HepG2 (cell line): Measurements from ENCODE around the gene CPSF7. TPM values are rescaled to one million over a fixed set of nuclear protein-coding genes. Genes with fewer than 3 reads are reported as not detected.

ENCODE experiments used
- polyA plus RNA-seq, 8 experiments: library from polyadenylated mRNA; depleted of rRNA in 3 of 8; stranded (reverse) in 7 of 8; unstranded in 1 of 8; fragments of >200 nt; fragmentation: Illumina TruSeq in 4 of 8; extraction: Trizol in 4 of 8; gene quantifications; 2 replicates each; pipeline versions ENCODE4 v1.2.1 to v1.2.3, GENCODE V29; 2011 to 2016; ENCODE audit warnings: low read depth in 4 of 8, missing spikeins in 1 of 8, mixed read lengths in 1 of 8; ENCODE audit not compliant: insufficient read depth in 1 of 8
- small RNA-seq, 3 experiments: library from RNA; depleted of rRNA; stranded (forward); fragments of <200 nt; gene quantifications; one replicate each; pipeline ENCODE3, GENCODE V24; 2012; ENCODE audit warnings: low read depth in 2 of 3, low replicate concordance in 1 of 3; ENCODE audit not compliant: insufficient read length in 3 of 3, insufficient read depth in 2 of 3
- total RNA-seq, 5 experiments: library from RNA; depleted of rRNA; stranded (reverse); fragments of >200 nt; fragmentation: Illumina TruSeq; extraction: Trizol; gene quantifications; 2 replicates each; pipeline ENCODE4 v1.2.3, GENCODE V29; 2016; ENCODE audit warnings: low read depth in 1 of 5

Gene CPSF7
- total and polyA plus RNA-seq, 2 of the 13 experiments (the other 11 are each of a cell fraction or from before 2014, with no cell fraction given): 34.1 to 36.8 TPM

Small RNA genes within 50 kb of the gene (small RNA-seq; reads per million reads assigned to genes)
- 0 reads per million in 3 experiments for gene RN7SL23P

Other genes with a start within 250 kb of the CPSF7 start
- gene PGA3, start 226.5 kb downstream of the CPSF7 start, total RNA-seq (2016; rRNA removed; fragmentation: Illumina TruSeq; extraction: Trizol): not detected in 2 replicates
- gene PGA3, start 226.5 kb downstream of the CPSF7 start, polyA plus RNA-seq (2011; rRNA removed): not detected in 2 replicates
- gene PGA4, start 207.6 kb downstream of the CPSF7 start, total RNA-seq (2016; rRNA removed; fragmentation: Illumina TruSeq; extraction: Trizol): not detected in 2 replicates
- gene PGA4, start 207.6 kb downstream of the CPSF7 start, polyA plus RNA-seq (2011; rRNA removed): not detected in 2 replicates
- not detected in 2 replicates for gene PGA5, start 188.8 kb downstream of the CPSF7 start, total RNA-seq (2016; rRNA removed; fragmentation: Illumina TruSeq; extraction: Trizol)
- not detected in 2 replicates for gene PGA5, start 188.8 kb downstream of the CPSF7 start, polyA plus RNA-seq (2011; rRNA removed)
- gene VWCE, start 134.7 kb downstream of the CPSF7 start, total RNA-seq (2016; rRNA removed; fragmentation: Illumina TruSeq; extraction: Trizol): 10.4 and 27.6 TPM in 2 replicates
- 58.3 and 59.7 TPM in 2 replicates for gene VWCE, start 134.7 kb downstream of the CPSF7 start, polyA plus RNA-seq (2011; rRNA removed)
- 266 and 292 TPM in 2 replicates for gene DDB1, start 96.9 kb downstream of the CPSF7 start, total RNA-seq (2016; rRNA removed; fragmentation: Illumina TruSeq; extraction: Trizol)
- gene DDB1, start 96.9 kb downstream of the CPSF7 start, polyA plus RNA-seq (2011; rRNA removed): 175 and 217 TPM in 2 replicates
- 173 and 197 TPM in 2 replicates for gene TKFC, start 96.7 kb downstream of the CPSF7 start, total RNA-seq (2016; rRNA removed; fragmentation: Illumina TruSeq; extraction: Trizol)
- 147 and 237 TPM in 2 replicates for gene TKFC, start 96.7 kb downstream of the CPSF7 start, polyA plus RNA-seq (2011; rRNA removed)
- gene CYB561A3, start 68.1 kb downstream of the CPSF7 start, total RNA-seq (2016; rRNA removed; fragmentation: Illumina TruSeq; extraction: Trizol): 11.5 and 14.9 TPM in 2 replicates
- 11.4 and 14.7 TPM in 2 replicates for gene CYB561A3, start 68.1 kb downstream of the CPSF7 start, polyA plus RNA-seq (2011; rRNA removed)
- 29.7 and 43.5 TPM in 2 replicates for gene TMEM138, start 67.6 kb downstream of the CPSF7 start, total RNA-seq (2016; rRNA removed; fragmentation: Illumina TruSeq; extraction: Trizol)
- 51.0 and 61.0 TPM in 2 replicates for gene TMEM138, start 67.6 kb downstream of the CPSF7 start, polyA plus RNA-seq (2011; rRNA removed)
- 25.2 and 25.4 TPM in 2 replicates for gene TMEM216, start 37.4 kb downstream of the CPSF7 start, total RNA-seq (2016; rRNA removed; fragmentation: Illumina TruSeq; extraction: Trizol)
- gene TMEM216, start 37.4 kb downstream of the CPSF7 start, polyA plus RNA-seq (2011; rRNA removed): 53.7 and 60.1 TPM in 2 replicates
- 44.2 and 53.3 TPM in 2 replicates for gene SDHAF2, start 149 bp upstream of the CPSF7 start, total RNA-seq (2016; rRNA removed; fragmentation: Illumina TruSeq; extraction: Trizol)
- 70.4 and 70.5 TPM in 2 replicates for gene SDHAF2, start 149 bp upstream of the CPSF7 start, polyA plus RNA-seq (2011; rRNA removed)
- not detected in 2 replicates for gene LRRC10B, start 78.8 kb upstream of the CPSF7 start, total RNA-seq (2016; rRNA removed; fragmentation: Illumina TruSeq; extraction: Trizol)
- not detected in 2 replicates for gene LRRC10B, start 78.8 kb upstream of the CPSF7 start, polyA plus RNA-seq (2011; rRNA removed)
- 0.81 and 1.4 TPM in 2 replicates for gene SYT7, start 151.1 kb upstream of the CPSF7 start, total RNA-seq (2016; rRNA removed; fragmentation: Illumina TruSeq; extraction: Trizol)
- gene SYT7, start 151.1 kb upstream of the CPSF7 start, polyA plus RNA-seq (2011; rRNA removed): 4.4 and 6.2 TPM in 2 replicates